IgD-negative memory B cell (primary cell): ENCODE measurements around the gene NEGR1. TPM values are rescaled to one million over a fixed set of nuclear protein-coding genes. Genes with fewer than 3 reads are reported as not detected.

ENCODE experiments used
- H3K27ac Mint-ChIP-seq, 3 donors: one replicate each; pipeline ENCODE4 v1.8.0; 2020 to 2022; ENCODE audit warnings: mild to moderate bottlenecking in 3 of 3, mixed read lengths in 3 of 3, moderate library complexity in 1 of 3
- H3K27me3 Mint-ChIP-seq: one replicate; pipeline ENCODE4 v1.8.0; 2021; ENCODE audit warnings: mixed read lengths
- H3K36me3 Mint-ChIP-seq: one replicate; pipeline ENCODE4 v1.8.0; 2020; ENCODE audit warnings: mild to moderate bottlenecking, mixed read lengths
- H3K4me1 Mint-ChIP-seq, 3 donors: one replicate each; pipeline ENCODE4 v1.8.0; 2020 to 2022; ENCODE audit warnings: mixed read lengths in 3 of 3, mild to moderate bottlenecking in 1 of 3
- H3K4me3 Mint-ChIP-seq, 4 donors: one replicate each; pipeline ENCODE4 v1.8.0; 2020 to 2022; ENCODE audit warnings: mild to moderate bottlenecking in 4 of 4, mixed read lengths in 4 of 4, moderate library complexity in 3 of 4
- H3K9me3 Mint-ChIP-seq, 3 donors: one replicate each; pipeline ENCODE4 v1.8.0; 2020 to 2021; ENCODE audit warnings: mixed read lengths in 3 of 3, mild to moderate bottlenecking in 1 of 3
- polyA plus RNA-seq: library from polyadenylated mRNA; unstranded; fragments of 300-500 nt; fragmentation: Illumina TruSeq; gene quantifications from one replicate; pipeline ENCODE4 v1.2.3, GENCODE V29; 2021

The NEGR1 gene
- polyA plus RNA-seq, result not detected

DNA sequence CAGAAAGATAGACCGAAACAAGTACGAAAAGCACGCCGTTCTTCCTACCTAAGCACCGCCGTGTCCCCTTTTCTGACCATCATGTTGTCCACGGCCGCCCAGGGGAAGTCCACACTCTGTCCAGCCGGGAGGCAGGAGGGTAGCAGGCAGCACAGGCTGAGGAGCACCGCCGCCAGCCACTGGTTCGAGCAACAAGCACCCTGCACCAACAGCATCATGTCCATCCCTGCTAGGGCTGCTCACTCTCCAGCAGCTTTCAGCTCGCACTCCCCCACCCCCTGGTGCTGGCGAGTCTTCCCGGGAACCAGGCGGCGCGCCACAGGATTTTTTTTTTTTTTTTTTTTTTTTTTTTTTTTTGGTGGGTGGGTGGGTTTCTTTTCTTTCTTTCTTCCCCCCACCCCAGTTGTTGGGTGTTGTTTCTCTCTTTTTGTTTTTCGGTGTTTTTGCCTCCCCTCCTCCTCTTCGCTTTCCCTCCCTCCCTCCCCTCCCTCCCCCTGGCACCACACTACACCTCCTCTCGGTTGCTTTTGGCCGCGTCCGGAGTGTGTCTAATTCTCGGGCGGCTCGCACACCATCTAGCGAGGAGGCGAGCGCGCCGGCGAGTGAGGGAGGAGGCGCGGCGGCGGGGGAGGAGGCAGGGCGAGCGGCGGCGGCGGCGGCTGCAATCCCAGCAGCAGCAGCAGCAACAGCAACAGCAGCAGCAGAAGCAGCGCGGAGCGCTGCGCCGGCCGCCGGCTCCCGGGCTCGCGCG lies at the start of gene NEGR1:
TSS of gene NEGR1 (minus strand) at position 269 of the 751 bp plus-strand sequence.
- Mint-ChIP-seq H3K4me3 (peak within 1 kb of the TSS in 3 of 4 donors; percentile 76 to 93 (median 83)), H3K27ac (peak within 1 kb of the TSS in 2 of 3 donors; percentile 39 to 62), H3K27me3 (peaks cover 19% of the 10 kb centered on the region), H3K9me3 (no peaks in the 10 kb centered on the region), H3K4me1 (peaks cover 5 to 14% (median 11%) of the 10 kb centered on the region in 3 donors), H3K36me3 (peaks cover 4% of the 10 kb centered on the region)

DNA sequence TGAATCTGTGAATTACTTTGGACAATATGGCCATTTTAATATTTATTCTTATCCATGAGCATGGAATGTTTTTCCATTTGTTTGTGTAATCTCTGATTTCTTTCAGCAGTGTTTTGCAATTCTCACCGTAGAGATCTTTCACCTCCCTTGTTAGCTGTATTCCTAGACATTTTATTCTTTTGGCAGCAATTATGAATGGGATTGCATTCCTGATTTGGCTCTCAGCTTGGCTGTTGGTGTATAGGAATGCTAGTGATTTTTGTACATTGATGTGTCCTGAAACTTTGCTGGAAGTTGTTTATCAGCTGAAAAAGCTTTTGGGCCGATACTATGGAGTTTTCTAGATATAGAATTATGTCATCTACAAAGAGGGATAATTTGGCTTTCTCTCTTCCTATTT lies 44.2 kb upstream of the NEGR1 start:
- H3K27ac Mint-ChIP-seq, result no peak overlapping the region
- no peaks in the 10 kb centered on the region for H3K36me3 Mint-ChIP-seq
- H3K4me3 Mint-ChIP-seq, result no peak overlapping the region
- no peaks in the 10 kb centered on the region for H3K27me3 Mint-ChIP-seq
- H3K9me3 Mint-ChIP-seq, result peaks cover 0 to 1% (median 0%) of the 10 kb centered on the region in 3 donors
- no peaks in the 10 kb centered on the region for H3K4me1 Mint-ChIP-seq

DNA sequence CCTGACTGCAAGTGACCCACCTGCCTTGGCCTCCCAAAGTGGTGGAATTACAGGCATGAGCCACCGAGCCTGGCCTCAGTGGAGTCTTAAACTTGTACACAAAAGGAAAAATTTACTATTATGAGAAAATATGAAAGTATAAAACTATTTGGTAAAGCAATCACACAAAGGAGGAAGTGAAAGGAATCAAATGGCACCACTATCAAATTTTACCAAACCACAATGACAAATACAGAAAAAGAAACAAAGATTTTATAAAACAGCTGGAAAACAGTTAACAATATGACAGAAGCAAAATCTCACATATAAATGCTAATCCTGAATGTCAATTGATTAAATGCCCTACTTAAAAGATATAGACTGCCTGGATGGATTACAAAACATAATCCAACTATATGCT lies 42.1 kb upstream of the NEGR1 start:
- H3K9me3 Mint-ChIP-seq, result peaks cover 0 to 1% (median 0%) of the 10 kb centered on the region in 3 donors
- no peak overlapping the region for H3K27ac Mint-ChIP-seq
- no peaks in the 10 kb centered on the region for H3K27me3 Mint-ChIP-seq
- H3K4me3 Mint-ChIP-seq, result no peak overlapping the region
- H3K36me3 Mint-ChIP-seq, result no peaks in the 10 kb centered on the region
- H3K4me1 Mint-ChIP-seq, result no peaks in the 10 kb centered on the region

DNA sequence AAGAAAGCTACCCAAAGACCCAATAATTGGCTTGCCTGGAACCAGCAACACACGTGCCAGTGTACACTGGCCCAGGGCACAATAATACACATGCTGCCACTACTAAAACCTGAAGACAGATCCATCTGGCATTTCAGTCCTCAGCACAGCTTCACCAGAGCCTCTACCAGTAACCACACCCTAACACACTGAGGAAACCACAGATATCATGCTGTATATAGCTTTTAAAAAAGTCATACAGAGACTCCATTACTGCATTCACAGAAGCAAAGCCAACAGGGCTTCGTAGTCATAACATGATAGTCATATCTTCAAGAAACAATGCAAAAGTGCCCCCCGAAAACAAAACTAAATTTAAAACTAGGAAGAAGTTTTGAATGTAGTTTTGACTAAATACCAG lies 40.6 kb upstream of the NEGR1 start:
- Mint-ChIP-seq H3K9me3 (peaks cover 0 to 1% (median 0%) of the 10 kb centered on the region in 3 donors), H3K36me3 (no peaks in the 10 kb centered on the region), H3K4me3 (peak overlapping the region in 1 of 4 donors; percentile 39), H3K27ac (no peak overlapping the region), H3K27me3 (no peaks in the 10 kb centered on the region), H3K4me1 (no peaks in the 10 kb centered on the region)

DNA sequence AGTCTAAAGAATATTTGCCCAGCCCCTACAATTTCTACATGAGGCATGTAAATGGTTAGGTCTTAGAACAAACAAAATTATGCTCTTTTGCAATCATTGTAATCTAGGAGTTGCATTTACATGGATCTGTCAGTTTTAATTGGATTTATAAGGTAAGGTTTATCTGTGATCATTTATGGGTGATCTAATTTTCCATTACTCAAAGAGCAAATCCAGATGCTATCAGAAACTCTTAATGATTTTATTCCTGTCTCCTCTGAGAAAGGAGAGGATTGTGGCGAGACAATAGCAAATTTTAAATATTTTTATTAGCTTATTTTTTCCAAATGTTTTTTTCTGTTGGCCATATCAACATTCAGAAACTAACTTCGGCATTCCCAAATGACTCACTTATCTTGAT lies 14.2 kb upstream of the NEGR1 start:
- no peak overlapping the region for H3K27ac Mint-ChIP-seq
- no peaks in the 10 kb centered on the region for H3K27me3 Mint-ChIP-seq
- H3K36me3 Mint-ChIP-seq, result no peaks in the 10 kb centered on the region
- H3K4me3 Mint-ChIP-seq, result no peak overlapping the region
- H3K4me1 Mint-ChIP-seq, result no peaks in the 10 kb centered on the region
- H3K9me3 Mint-ChIP-seq, result no peaks in the 10 kb centered on the region

DNA sequence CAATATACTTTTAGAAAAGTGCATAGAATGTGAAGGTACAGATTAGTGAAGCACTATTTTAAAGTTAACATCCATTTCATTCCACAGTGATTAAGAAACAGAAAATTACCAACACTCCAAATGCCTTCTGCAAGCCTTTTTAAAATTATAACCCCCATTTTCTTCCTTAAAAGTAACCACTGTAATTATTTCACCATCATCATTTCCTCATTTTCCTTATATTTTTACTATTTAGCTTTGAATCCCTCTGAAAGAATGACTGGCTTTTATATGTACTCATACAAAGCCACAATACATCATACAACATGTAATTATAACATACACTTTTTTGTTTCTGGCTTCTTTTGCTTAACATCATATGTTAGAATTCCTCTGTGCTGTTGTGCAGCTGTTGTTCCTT lies 6.5 kb upstream of the NEGR1 start:
- Mint-ChIP-seq H3K4me3 (no peak overlapping the region), H3K4me1 (no peaks in the 10 kb centered on the region), H3K27ac (no peak overlapping the region)

DNA sequence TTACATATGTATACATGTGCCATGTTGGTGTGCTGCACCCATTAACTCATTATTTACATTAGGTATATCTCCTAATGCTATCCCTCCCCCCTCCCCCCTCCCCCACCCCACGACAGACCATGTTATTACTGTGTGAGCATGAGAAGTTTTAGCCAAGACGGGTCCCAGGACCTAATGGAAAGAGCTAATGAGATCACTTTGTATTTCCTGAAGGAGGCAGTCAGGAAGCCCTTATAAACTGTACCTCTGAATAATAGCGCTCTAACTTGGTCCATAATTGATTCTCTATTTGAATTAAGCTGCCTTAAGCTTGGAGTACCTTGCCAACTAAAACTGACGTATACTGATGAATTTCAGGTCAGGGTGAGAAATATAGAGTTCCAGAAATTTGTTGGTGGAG lies 4.1 kb upstream of the NEGR1 start:
- Mint-ChIP-seq H3K9me3 (no peaks in the 10 kb centered on the region), H3K27me3 (peaks cover 9% of the 10 kb centered on the region), H3K4me3 (no peak overlapping the region), H3K4me1 (peaks cover 5 to 9% (median 8%) of the 10 kb centered on the region in 3 donors), H3K27ac (no peak overlapping the region), H3K36me3 (no peaks in the 10 kb centered on the region)

More for the DNA sequence above, 6.5 kb upstream of the NEGR1 start:
- H3K9me3 Mint-ChIP-seq, result no peaks in the 10 kb centered on the region
- H3K36me3 Mint-ChIP-seq, result no peaks in the 10 kb centered on the region
- no peaks in the 10 kb centered on the region for H3K27me3 Mint-ChIP-seq

DNA sequence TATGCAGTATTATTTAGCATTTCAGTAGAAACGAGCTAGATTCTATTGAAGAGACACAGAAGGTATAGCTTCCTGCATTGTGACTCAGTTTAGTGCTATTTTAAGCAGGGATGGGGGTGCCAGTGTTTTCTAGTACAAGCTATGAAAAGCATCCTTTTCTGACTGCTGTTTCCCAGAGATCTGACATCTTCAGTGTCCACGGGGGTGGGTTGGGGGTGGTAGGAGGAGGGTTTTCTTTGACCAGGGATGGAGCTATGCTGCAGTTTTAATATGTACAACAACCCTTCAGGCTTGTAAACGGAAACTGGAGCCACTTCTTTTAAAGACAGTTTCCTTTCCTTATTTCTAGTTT lies 2.7 kb upstream of the NEGR1 start:
- Mint-ChIP-seq H3K27me3 (peaks cover 17% of the 10 kb centered on the region), H3K4me3 (no peak overlapping the region), H3K4me1 (peaks cover 5 to 14% (median 11%) of the 10 kb centered on the region in 3 donors), H3K9me3 (no peaks in the 10 kb centered on the region), H3K36me3 (peaks cover 4% of the 10 kb centered on the region), H3K27ac (no peak overlapping the region)

DNA sequence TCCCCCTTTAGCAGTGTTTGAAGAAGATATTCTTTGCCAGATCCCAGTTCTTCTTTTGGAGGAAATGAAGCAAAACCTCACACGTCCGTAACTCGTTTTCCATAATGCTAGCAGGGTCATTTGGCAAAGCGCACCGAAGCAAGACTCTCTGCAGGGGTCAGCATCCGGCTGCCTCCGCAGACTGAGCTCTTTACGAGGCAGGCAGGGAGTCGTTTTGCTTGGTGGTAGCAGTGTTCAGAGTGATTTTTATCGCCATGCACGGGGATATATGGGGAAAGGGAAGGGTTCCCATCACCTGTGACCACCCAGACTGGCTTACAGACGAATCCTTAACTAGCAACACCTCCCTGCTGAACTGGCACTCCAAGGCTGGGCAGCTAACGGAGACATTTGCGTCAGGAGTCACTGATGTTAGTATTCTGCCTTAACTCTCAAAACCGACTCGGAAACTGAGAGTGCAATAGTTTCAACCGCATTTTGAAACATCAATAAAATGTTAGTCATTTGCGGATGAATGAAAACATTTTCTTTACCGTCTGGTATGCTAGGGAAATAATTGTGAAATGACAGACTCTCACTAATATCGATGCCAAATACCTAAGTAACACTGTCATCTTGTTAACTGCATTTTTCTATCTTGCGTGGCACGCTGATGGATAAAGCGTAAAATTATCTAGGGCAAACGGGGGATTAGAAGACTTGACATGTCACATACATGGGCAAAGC lies 2.2 kb upstream of the NEGR1 start:
- H3K27me3 Mint-ChIP-seq, result peaks cover 17% of the 10 kb centered on the region
- no peak overlapping the region for H3K4me3 Mint-ChIP-seq
- H3K27ac Mint-ChIP-seq, result no peak overlapping the region
- H3K4me1 Mint-ChIP-seq, result peaks cover 5 to 14% (median 11%) of the 10 kb centered on the region in 3 donors
- H3K9me3 Mint-ChIP-seq, result no peaks in the 10 kb centered on the region
- H3K36me3 Mint-ChIP-seq, result peaks cover 4% of the 10 kb centered on the region

DNA sequence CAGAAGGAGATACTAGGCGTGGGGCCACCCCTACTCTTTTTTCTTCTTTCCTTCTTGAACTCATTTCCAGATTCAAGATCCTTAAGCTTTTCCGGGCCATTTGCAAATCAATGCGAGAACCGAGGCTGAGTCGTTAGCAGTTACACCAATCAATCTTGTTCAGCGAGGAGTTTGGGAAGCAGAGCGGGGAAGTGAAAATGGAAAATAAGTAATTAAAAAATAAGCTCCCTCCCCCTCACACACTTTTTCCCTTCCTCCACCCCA lies 1.7 kb upstream of the NEGR1 start:
- Mint-ChIP-seq H3K27me3 (peaks cover 17% of the 10 kb centered on the region), H3K9me3 (no peaks in the 10 kb centered on the region), H3K27ac (no peak overlapping the region), H3K4me3 (no peak overlapping the region), H3K36me3 (peaks cover 4% of the 10 kb centered on the region), H3K4me1 (peaks cover 5 to 14% (median 11%) of the 10 kb centered on the region in 3 donors)

DNA sequence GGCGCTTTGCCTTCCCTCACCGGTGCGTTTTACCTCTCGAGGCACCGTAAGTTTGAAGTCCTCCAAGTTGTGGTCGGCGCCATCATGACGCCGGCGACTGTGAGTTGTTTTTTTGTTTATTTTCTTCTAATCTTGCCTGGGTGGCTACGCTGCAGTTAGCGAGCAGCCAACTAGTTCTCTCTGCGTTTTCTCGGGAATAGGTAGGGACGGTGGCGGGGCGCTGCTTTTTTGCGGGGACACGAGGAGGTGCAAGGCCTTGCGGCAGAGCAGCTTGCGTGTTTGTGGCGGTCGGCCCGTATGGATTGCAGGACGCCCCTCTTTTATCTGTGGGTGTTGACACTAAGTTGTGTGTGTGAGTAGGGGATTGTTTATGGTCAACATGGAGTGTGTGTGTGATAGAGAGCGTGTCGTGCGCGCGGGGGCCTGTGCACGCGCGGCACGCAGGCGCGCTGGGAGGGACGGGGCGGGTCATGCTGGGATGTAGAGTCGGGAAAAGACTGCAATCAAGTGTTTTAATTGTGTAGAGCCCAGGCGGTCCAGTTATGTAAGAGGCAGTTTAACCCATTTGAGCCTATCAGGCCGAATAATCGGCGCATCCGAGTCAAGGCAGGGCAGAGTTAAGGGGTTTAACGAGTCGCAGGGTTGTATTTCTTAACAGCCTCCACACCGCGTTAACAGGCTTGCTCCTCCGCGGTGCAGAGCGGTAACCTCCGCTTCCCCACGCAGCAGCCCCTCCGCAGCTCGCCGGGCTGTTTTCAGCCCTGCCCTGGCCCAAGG lies 1.2 kb upstream of the NEGR1 start:
- H3K4me1 Mint-ChIP-seq, result peaks cover 5 to 14% (median 11%) of the 10 kb centered on the region in 3 donors
- no peak overlapping the region for H3K4me3 Mint-ChIP-seq

DNA sequence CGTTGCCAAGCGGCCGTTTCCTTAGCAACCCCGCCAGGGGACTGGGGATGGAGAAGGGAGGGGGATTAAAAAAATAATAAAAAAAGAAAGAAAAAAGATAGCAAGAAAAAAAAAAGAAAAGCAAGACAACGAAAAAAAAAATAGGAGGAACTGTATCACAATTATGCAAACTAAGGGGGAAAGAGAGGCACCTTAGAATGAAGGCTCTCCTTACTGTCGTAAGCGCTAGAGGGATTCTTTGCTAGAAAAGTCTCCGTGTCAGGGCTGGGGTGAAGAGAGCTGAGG lies 625 bp upstream of the NEGR1 start:
- peaks cover 4% of the 10 kb centered on the region for H3K36me3 Mint-ChIP-seq
- no peak overlapping the region for H3K4me3 Mint-ChIP-seq
- no peaks in the 10 kb centered on the region for H3K9me3 Mint-ChIP-seq
- no peak overlapping the region for H3K27ac Mint-ChIP-seq
- H3K27me3 Mint-ChIP-seq, result peaks cover 19% of the 10 kb centered on the region
- H3K4me1 Mint-ChIP-seq, result peaks cover 5 to 14% (median 11%) of the 10 kb centered on the region in 3 donors

More for the DNA sequence above, 1.2 kb upstream of the NEGR1 start:
- no peak overlapping the region for H3K27ac Mint-ChIP-seq
- H3K27me3 Mint-ChIP-seq, result peaks cover 17% of the 10 kb centered on the region
- H3K36me3 Mint-ChIP-seq, result peaks cover 4% of the 10 kb centered on the region
- H3K9me3 Mint-ChIP-seq, result no peaks in the 10 kb centered on the region

DNA sequence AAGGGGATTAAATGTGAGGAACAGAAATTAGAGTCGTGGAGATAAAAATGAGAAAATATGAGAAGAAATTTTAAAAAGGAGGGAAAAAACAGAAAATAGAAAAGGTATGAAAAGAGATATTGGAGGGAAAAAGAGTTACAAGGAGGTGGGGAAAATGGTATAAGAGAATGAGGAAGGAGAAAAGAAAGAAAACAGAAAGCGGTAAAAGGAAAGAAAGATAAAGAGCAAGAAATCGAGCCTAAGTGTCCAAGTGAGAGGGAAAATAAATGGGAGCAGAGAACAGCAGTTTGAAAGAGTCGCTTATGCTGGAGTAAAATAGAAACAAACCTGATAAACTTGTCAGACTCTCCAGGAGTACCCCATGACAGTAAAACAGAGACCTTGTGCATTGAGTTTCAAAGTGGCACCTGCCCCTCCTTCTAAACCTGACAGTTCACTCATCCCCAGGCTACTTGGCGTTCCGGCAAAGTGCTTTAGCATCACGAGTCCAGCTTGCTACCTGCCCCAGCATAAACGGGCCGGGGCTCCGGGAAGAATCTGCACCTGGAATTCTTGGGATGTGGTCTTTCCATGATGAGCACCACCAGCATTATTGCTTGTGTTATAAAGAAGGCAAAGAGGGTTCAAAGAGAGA lies 585 bp downstream of the NEGR1 start:
- Mint-ChIP-seq H3K27me3 (peaks cover 21% of the 10 kb centered on the region), H3K4me3 (peak overlapping the region in 3 of 4 donors; percentile 76 to 93 (median 83)), H3K9me3 (no peaks in the 10 kb centered on the region), H3K4me1 (peaks cover 5 to 14% (median 11%) of the 10 kb centered on the region in 3 donors), H3K36me3 (peaks cover 4% of the 10 kb centered on the region), H3K27ac (peak overlapping the region in 2 of 3 donors; percentile 39 to 62)

DNA sequence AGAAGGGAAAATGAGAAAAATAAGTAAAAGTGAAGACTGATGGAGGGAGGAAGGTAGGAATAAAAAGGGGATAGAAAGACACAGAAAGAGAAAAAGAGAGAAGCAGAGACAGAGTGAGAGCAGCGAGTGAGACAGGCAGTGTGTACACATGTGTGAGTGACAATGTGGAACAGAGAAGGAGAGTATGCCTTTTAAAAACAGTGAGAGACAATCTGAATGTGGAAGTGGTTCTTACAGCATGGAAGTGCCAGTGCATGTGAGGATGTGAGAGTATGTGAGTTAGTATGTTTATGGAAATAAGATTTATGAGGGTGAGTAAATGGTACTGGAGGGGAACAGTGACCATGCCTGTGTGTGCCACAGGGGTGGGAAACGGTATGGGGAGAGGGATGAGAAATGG lies 1.2 kb downstream of the NEGR1 start:
- Mint-ChIP-seq H3K4me1 (peaks cover 5 to 14% (median 11%) of the 10 kb centered on the region in 3 donors), H3K4me3 (peak overlapping the region in 2 of 4 donors; percentile 23 to 83), H3K27me3 (peaks cover 21% of the 10 kb centered on the region), H3K36me3 (peaks cover 4% of the 10 kb centered on the region), H3K27ac (no peak overlapping the region), H3K9me3 (no peaks in the 10 kb centered on the region)

DNA sequence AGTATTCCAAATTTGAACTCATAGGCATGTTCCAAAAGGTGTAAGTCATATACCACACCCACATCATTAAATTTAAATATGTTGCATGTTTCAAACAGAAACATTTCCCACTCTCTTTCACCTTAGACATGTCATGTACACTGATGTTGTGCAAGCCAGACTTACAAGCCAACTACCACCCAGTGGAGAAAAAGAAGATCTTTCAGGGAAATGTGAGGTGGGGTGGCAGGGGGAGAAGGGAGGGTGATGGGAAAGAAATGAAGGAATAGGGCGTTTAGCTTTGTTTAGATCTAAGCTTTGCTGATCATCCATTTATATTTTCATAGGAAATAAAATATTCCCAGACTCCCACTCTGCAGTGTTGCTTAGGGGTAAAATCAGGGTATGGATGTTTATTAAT lies 1.6 kb downstream of the NEGR1 start:
- Mint-ChIP-seq H3K9me3 (no peaks in the 10 kb centered on the region), H3K4me1 (peaks cover 5 to 14% (median 11%) of the 10 kb centered on the region in 3 donors), H3K27ac (no peak overlapping the region), H3K27me3 (peaks cover 21% of the 10 kb centered on the region), H3K4me3 (peak overlapping the region in 1 of 4 donors; percentile 23), H3K36me3 (peaks cover 4% of the 10 kb centered on the region)
